IMR-90 (cell line): ENCODE data around the gene LTB4R.

Experiments
- CHD1 ChIP-seq: IDR thresholded peaks from 2 replicates; pipeline ENCODE4 v1.6.1; 2012; ENCODE audit warnings: low read depth, low read length, improper control_type of control experiment
- CTCF ChIP-seq: conservative IDR thresholded peaks from 2 replicates; pipeline ENCODE4 v1.5.1; 2012; ENCODE audit warnings: mild to moderate bottlenecking, low read depth, low read length, improper control_type of control experiment
- POLR2A ChIP-seq: IDR thresholded peaks from 2 replicates; pipeline ENCODE4 v1.6.1; 2012; ENCODE audit warnings: mild to moderate bottlenecking, low read depth, low read length

GRCh38 chr14:24366413-24366720 is 55.1 kb downstream of the LTB4R start:
- no peak for TF ChIP-seq CTCF
- TF ChIP-seq POLR2A = peak; percentile 75
- no peak for TF ChIP-seq CHD1
